ENCODE data around the gene LCN10. TPM values are rescaled to one million over a fixed set of nuclear protein-coding genes. Genes with fewer than 3 reads are reported as not detected.
A peak's percentile ranks its signal among the peaks of the same experiment; 100 is the strongest.

Gene LCN10
- total and polyA plus RNA-seq, 2 of the 13 experiments (the other 11 are each of a cell fraction or from before 2014, with no cell fraction given): 0.53 to 0.61 TPM

DNA sequence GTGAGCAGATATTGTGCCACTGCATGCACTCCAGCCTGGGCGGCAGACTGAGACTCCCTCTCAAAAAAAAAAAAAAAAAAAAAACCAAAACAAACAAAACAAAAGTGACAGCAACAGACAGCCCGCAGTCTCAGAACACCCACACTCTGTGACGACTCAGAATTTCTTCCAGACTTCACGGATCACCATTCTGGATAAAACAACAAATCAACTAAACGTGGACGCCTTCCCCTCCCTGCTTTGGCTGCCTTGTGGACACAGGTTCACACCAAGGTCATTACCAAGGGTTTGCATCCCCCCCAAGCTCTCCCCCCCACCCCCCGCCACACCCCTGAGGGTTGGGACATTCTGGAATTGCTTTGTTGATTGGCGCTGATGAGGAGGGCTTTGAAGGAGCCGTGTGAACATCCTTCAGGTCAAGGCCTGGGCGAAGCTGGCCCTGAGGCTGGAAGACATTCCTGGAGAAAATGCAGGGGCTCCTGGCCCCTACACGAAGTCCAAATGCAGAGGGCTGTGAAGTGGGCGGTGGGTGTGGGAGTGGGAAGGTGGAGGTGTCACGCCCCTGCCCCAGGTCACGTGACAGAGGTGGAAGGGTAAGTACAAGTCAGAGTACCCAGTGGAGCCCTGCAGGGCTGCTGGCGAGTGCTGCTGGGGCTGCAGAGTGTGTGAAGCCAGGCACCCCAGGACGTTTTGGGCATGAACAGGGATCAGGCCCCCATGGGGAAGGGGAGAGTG is 10.1 kb downstream of the LCN10 start:
- peaks cover 0 to 22% of the 10 kb centered on the region in 2 experiments; a peak in 3 of 5 replicates for H3K27me3 ChIP-seq (ENCODE audit: control insufficient read depth in 1 of 2, insufficient read depth in 2 of 2, low read length in 2 of 2)
- intact Hi-C loops (cut with micrococcal nuclease; ENCODE audit: unreplicated experiment): no loop called here
- H3K27ac ChIP-seq (ENCODE audit: extremely low read length, insufficient read depth, low read length): no peak overlapping the region
- no peak overlapping the region for H3K9ac ChIP-seq (ENCODE audit: insufficient read depth, low read depth, low read length)
- no peak for FAIRE-seq
- H2AFZ ChIP-seq (ENCODE audit: low read length): no peak overlapping the region
- in situ Hi-C loops (cut with HindIII; ENCODE audit: extremely low pct_ligation_motif_present, low pct_unique_long_range_greater_than_20kb): no loop called here
- H3K36me3 ChIP-seq (replicated peaks in 1 of 2; ENCODE audit: control insufficient read depth in 1 of 2, insufficient read depth in 2 of 2, low read length in 2 of 2): no peaks in the 10 kb centered on the region
- no peak for TF ChIP-seq ZSCAN22 (CRISPR knock-in tag; IDR thresholded peaks at IDR 0.05)
- 0 out of 2 replicates have a peak, but pooled peaks have one; percentile 28 for TF ChIP-seq POLR2G (IDR thresholded peaks at IDR 0.05; ENCODE audit: low read depth, low read length)
- TF ChIP-seq SOX5 (CRISPR knock-in tag; IDR thresholded peaks at IDR 0.05; ENCODE audit: borderline replicate concordance): no peak
- TF ChIP-seq, protein P1, sequence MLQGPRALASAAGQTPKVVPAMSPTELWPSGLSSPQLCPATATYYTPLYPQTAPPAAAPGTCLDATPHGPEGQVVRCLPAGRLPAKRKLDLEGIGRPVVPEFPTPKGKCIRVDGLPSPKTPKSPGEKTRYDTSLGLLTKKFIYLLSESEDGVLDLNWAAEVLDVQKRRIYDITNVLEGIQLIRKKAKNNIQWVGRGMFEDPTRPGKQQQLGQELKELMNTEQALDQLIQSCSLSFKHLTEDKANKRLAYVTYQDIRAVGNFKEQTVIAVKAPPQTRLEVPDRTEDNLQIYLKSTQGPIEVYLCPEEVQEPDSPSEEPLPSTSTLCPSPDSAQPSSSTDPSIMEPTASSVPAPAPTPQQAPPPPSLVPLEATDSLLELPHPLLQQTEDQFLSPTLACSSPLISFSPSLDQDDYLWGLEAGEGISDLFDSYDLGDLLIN (CRISPR knock-in tag; IDR thresholded peaks at IDR 0.05; ENCODE audit: borderline replicate concordance): no peak
- TF ChIP-seq, protein P2, sequence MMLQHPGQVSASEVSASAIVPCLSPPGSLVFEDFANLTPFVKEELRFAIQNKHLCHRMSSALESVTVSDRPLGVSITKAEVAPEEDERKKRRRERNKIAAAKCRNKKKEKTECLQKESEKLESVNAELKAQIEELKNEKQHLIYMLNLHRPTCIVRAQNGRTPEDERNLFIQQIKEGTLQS (CRISPR knock-in tag; IDR thresholded peaks at IDR 0.05): no peak
- no peak for TF ChIP-seq ZNF326 (CRISPR knock-in tag; IDR thresholded peaks at IDR 0.05; ENCODE audit: borderline replicate concordance)
- no peak overlapping the region for H3K4me3 ChIP-seq (replicated peaks in 1 of 3; ENCODE audit: insufficient read depth in 1 of 3, low read depth in 2 of 3, low read length in 3 of 3)
- no peaks in the 10 kb centered on the region for H3K9me3 ChIP-seq (ENCODE audit: low read length)
- WGBS (ENCODE audit: low lambda C conversion rate): 78% methylated on average over 15 of the region's 16 CpGs
- no peak overlapping the region for H3K4me2 ChIP-seq (ENCODE audit: low read depth, low read length)
- peaks cover 2% of the 10 kb centered on the region for H4K20me1 ChIP-seq (ENCODE audit: insufficient read depth, low read length)
- ChIA-PET POLR2A (no interaction called here), CTCF (ENCODE audit: low intra/inter-chr PET ratio, low total read pairs) (no interaction called here)
- ATAC-seq: no peak
- H3K79me2 ChIP-seq (ENCODE audit: insufficient read depth, low read length): peaks cover 11% of the 10 kb centered on the region
- H3K4me1 ChIP-seq (ENCODE audit: insufficient read depth, low read length): peaks cover 25% of the 10 kb centered on the region
- DNase-seq (ENCODE audit: low spot score): no peak
- no TSS peak for BruUV-seq (replicated peaks)
